Osteocyte (in vitro differentiated cells): Measurements from ENCODE around the gene RNFT1. TPM values are rescaled to one million over a fixed set of nuclear protein-coding genes. Genes with fewer than 3 reads are reported as not detected.
"Not testable (repeated sequence)": the region's sequence is repeated elsewhere in the genome, so short reads cannot be mapped to it uniquely, and the experiment has no call there.

ENCODE experiments used
- DNase-seq: peaks from one replicate; pipeline ENCODE4 v3.0.0; 2021; ENCODE audit warnings: mixed read lengths; ENCODE audit not compliant: unreplicated experiment; ENCODE audit errors: extremely low spot score
- H3K27ac Mint-ChIP-seq: one replicate; pipeline ENCODE4 v1.8.0; 2021; ENCODE audit warnings: mild to moderate bottlenecking, mixed read lengths; ENCODE audit not compliant: unreplicated experiment
- H3K27me3 Mint-ChIP-seq: one replicate; pipeline ENCODE4 v1.8.0; 2021; ENCODE audit warnings: mixed read lengths; ENCODE audit not compliant: unreplicated experiment
- H3K36me3 Mint-ChIP-seq: one replicate; pipeline ENCODE4 v1.8.0; 2021; ENCODE audit warnings: mixed read lengths; ENCODE audit not compliant: unreplicated experiment
- H3K4me1 Mint-ChIP-seq: one replicate; pipeline ENCODE4 v1.8.0; 2021; ENCODE audit warnings: mixed read lengths; ENCODE audit not compliant: unreplicated experiment
- H3K4me3 Mint-ChIP-seq: one replicate; pipeline ENCODE4 v1.8.0; 2021; ENCODE audit warnings: mild to moderate bottlenecking, moderate library complexity, mixed read lengths; ENCODE audit not compliant: unreplicated experiment
- H3K9me3 Mint-ChIP-seq: one replicate; pipeline ENCODE4 v1.8.0; 2021; ENCODE audit warnings: mixed read lengths; ENCODE audit not compliant: unreplicated experiment
- CTCF ChIP-seq: fragments of 200-600 bp; sonication (generic); IDR thresholded peaks from 2 replicates; pipeline ENCODE4 v1.5.0; 2021; ENCODE audit warnings: antibody characterized with exemption, mild to moderate bottlenecking, moderate library complexity
- total RNA-seq: library from RNA; stranded (reverse); gene quantifications from 2 replicates; pipeline ENCODE4 v1.2.1, GENCODE V29; 2021

Gene RNFT1
- total RNA-seq, 1 donor from 2014 or later = 27.0 TPM

GRCh38 chr17:59950049-59950448 is 14.5 kb downstream of the RNFT1 start:
- DNase-seq = no peak
- Mint-ChIP-seq H3K4me1 (no peaks in the 10 kb centered on the region), H3K9me3 (no peaks in the 10 kb centered on the region), H3K4me3 (no peak overlapping the region), H3K36me3 (peaks cover 49% of the 10 kb centered on the region), H3K27me3 (no peaks in the 10 kb centered on the region), H3K27ac (no peak overlapping the region)
- TF ChIP-seq CTCF = no peak

DNA sequence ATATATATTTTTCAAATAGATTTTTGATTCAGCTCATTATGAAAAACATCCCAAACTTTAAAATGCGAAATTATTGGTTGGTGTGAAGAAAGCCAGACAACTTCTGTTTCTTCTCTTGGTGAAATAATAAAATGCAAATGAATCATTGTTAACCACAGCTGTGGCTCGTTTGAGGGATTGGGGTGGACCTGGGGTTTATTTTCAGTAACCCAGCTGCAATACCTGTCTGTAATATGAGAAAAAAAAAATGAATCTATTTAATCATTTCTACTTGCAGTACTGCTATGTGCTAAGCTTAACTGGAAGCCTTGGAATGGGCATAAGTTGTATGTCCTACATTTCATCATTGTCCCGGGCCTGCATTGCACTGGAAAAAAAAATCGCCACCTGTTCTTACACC is 17.2 kb downstream of the RNFT1 start:
- H3K4me1 Mint-ChIP-seq, H3K9me3 Mint-ChIP-seq, H3K27ac Mint-ChIP-seq, H3K27me3 Mint-ChIP-seq, H3K4me3 Mint-ChIP-seq, DNase-seq: not testable (repeated sequence)
- peaks cover 41% of the 10 kb centered on the region for H3K36me3 Mint-ChIP-seq

DNA sequence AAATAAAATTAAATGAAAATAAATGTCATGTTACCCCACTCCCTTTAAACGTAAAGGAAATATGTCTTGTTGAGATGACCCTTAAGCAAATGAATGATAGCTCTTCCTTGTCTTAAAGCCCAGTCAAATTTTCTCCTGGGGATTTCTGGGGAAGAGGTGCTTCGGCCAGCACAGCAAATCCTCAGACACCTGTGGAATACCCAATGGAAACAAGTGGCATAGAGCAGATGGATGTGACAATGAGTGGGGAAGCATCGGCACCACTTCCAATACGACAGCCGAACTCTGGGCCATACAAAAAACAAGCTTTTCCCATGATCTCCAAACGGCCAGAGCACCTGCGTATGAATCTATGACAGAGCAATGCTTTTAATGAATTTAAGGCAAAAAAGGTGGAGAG is 18.1 kb downstream of the RNFT1 start:
- H3K27ac Mint-ChIP-seq = not testable (repeated sequence)

GRCh38 chr17:59941131-59941530 is 23.4 kb downstream of the RNFT1 start:
- no peak for TF ChIP-seq CTCF
- H3K9me3 Mint-ChIP-seq = no peaks in the 10 kb centered on the region
- H3K4me3 Mint-ChIP-seq = no peak overlapping the region
- H3K27me3 Mint-ChIP-seq = no peaks in the 10 kb centered on the region
- no peak overlapping the region for H3K27ac Mint-ChIP-seq
- H3K4me1 Mint-ChIP-seq = no peaks in the 10 kb centered on the region
- no peak for DNase-seq
- H3K36me3 Mint-ChIP-seq = peaks cover 33% of the 10 kb centered on the region

More for the DNA sequence above, 18.1 kb downstream of the RNFT1 start:
- peaks cover 38% of the 10 kb centered on the region for H3K36me3 Mint-ChIP-seq
- DNase-seq, H3K4me1 Mint-ChIP-seq, H3K4me3 Mint-ChIP-seq, H3K9me3 Mint-ChIP-seq, H3K27me3 Mint-ChIP-seq: not testable (repeated sequence)

DNA sequence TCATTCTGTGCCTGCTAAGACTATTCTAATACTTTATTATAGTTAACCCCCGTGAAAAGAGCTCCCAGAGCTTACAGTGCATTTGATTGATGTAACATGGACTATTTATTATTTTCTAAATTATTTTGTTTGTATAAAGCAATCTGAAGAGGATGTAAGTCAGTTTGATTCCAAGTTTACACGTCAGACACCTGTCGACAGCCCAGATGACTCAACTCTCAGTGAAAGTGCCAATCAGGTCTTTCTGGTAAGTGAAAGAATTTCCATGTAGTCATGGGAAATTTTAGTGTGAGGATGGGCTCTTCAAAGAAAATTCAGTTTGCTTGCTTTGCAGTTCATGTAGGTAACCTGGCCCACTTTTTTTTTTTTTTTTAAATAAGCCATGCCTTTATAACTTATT is 23.8 kb downstream of the RNFT1 start:
- peaks cover 32% of the 10 kb centered on the region for H3K36me3 Mint-ChIP-seq
- not testable (repeated sequence) for H3K9me3 Mint-ChIP-seq, DNase-seq, H3K4me3 Mint-ChIP-seq, H3K4me1 Mint-ChIP-seq, H3K27ac Mint-ChIP-seq, H3K27me3 Mint-ChIP-seq

DNA sequence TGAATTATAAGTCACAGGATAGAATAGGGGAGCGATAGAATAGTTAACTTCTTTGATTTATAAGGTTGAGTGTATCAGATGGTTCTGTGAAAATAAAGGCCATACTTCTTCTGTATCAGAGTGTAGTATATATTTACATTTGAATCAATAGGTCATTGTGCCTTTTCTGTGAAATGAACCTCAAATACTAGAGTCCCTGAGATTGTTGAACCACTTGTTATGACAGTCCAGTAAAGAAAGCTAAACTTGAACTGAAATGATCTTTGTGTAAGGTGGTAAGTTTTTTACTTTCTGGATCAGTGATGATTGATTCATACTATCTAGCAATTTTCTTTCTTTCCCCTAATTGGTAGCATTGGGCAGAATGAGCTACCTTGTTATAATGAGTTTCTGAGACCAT is 31.2 kb downstream of the RNFT1 start:
- H3K27ac Mint-ChIP-seq, DNase-seq, H3K4me1 Mint-ChIP-seq, H3K27me3 Mint-ChIP-seq, H3K4me3 Mint-ChIP-seq, H3K9me3 Mint-ChIP-seq: not testable (repeated sequence)
- H3K36me3 Mint-ChIP-seq = peaks cover 48% of the 10 kb centered on the region

GRCh38 chr17:59930768-59931167 is 33.8 kb downstream of the RNFT1 start:
- H3K27me3 Mint-ChIP-seq, H3K4me1 Mint-ChIP-seq, H3K9me3 Mint-ChIP-seq, DNase-seq, H3K27ac Mint-ChIP-seq, H3K4me3 Mint-ChIP-seq: not testable (repeated sequence)
- H3K36me3 Mint-ChIP-seq = peaks cover 49% of the 10 kb centered on the region

DNA sequence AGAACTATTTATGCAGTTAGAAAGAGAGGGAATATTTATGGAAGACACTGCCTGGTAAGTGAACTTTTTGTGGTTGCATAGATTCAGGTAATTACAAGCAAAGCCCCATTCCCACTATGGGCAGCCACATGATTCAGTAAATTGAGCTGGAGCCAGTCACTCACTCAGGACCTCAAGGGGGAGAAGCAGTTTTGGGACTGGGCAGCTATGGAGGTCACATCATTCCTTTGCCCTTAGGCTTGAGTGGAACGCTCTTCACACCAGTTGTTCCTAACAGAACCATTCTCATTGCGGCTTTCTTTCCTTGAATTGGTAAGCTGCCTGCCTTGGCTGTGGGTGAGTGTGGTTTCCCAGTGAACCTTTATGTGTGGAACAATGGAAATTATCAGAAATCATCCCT is 34.4 kb downstream of the RNFT1 start:
- DNase-seq, H3K27me3 Mint-ChIP-seq, H3K4me3 Mint-ChIP-seq, H3K4me1 Mint-ChIP-seq, H3K27ac Mint-ChIP-seq, H3K9me3 Mint-ChIP-seq: not testable (repeated sequence)
- H3K36me3 Mint-ChIP-seq = peaks cover 52% of the 10 kb centered on the region

GRCh38 chr17:59920637-59921036 is 43.9 kb downstream of the RNFT1 start:
- not testable (repeated sequence) for DNase-seq, H3K4me3 Mint-ChIP-seq, H3K9me3 Mint-ChIP-seq, H3K4me1 Mint-ChIP-seq, H3K27ac Mint-ChIP-seq, H3K27me3 Mint-ChIP-seq
- H3K36me3 Mint-ChIP-seq = peaks cover 28% of the 10 kb centered on the region
